Caco-2 (cell line): ENCODE results near the gene GUK1. TPM values are rescaled to one million over a fixed set of nuclear protein-coding genes. Genes with fewer than 3 reads are reported as not detected.

Experiments used
- BruUV-seq: library from RNA; stranded (reverse); fragments of 400-500 nt; replicated peaks from 2 replicates; lab custom pipeline; 2021; lab: Mats Ljungman, UMichigan
- CTCF ChIA-PET: fragments of 300-600 bp; sonication (Branson Sonifier 250); formaldehyde crosslinking; loops from one replicate; lab custom pipeline; 2022; ENCODE audit warnings: antibody characterized with exemption; lab: Charles Lee
- POLR2A ChIA-PET: fragments of 300-600 bp; sonication (Branson Sonifier 250); formaldehyde crosslinking; loops from one replicate; lab custom pipeline; 2022; ENCODE audit warnings: antibody characterized with exemption; lab: Charles Lee
- DNase-seq, 2 experiments: peaks; one replicate each; pipeline versions ENCODE4 v3.0.0 to v3.0.0-alpha.2; 2020 to 2022
- H3K27me3 ChIP-seq: replicated peaks from 2 replicates; pipeline ENCODE4 v1.6.0; 2011; ENCODE audit warnings: low read length; ENCODE audit not compliant: control insufficient read depth, insufficient read depth
- H3K36me3 ChIP-seq: 2 replicates; pipeline ENCODE4 v1.5.1; 2011; ENCODE audit warnings: low read length; ENCODE audit not compliant: control insufficient read depth, insufficient read depth
- H3K4me1 ChIP-seq: fragments of 250-450 bp; sonication (Bioruptor Pico); 2 replicates; pipeline ENCODE4 v1.5.1; 2020; ENCODE audit warnings: mild to moderate bottlenecking
- H3K4me3 ChIP-seq: 2 replicates; pipeline ENCODE4 v1.5.1; 2011; ENCODE audit warnings: low read depth, mild to moderate bottlenecking, control low read depth, low read length
- H3K9me3 ChIP-seq: fragments of 250-450 bp; sonication (Bioruptor Pico); 2 replicates; pipeline ENCODE4 v1.5.1; 2020; ENCODE audit warnings: mild to moderate bottlenecking, moderate library complexity
- H3K27ac Mint-ChIP-seq: one replicate; pipeline ENCODE4 v1.8.0; 2022; ENCODE audit warnings: mixed read lengths; ENCODE audit not compliant: unreplicated experiment
- H3K27me3 Mint-ChIP-seq: one replicate; pipeline ENCODE4 v1.8.0; 2022; ENCODE audit warnings: mixed read lengths; ENCODE audit not compliant: insufficient read depth, unreplicated experiment
- H3K36me3 Mint-ChIP-seq: one replicate; pipeline ENCODE4 v1.8.0; 2022; ENCODE audit warnings: mild to moderate bottlenecking, mixed read lengths; ENCODE audit not compliant: insufficient read depth, unreplicated experiment
- H3K4me1 Mint-ChIP-seq: one replicate; pipeline ENCODE4 v1.8.0; 2022; ENCODE audit warnings: low read depth, mixed read lengths; ENCODE audit not compliant: unreplicated experiment
- H3K4me3 Mint-ChIP-seq: one replicate; pipeline ENCODE4 v1.8.0; 2022; ENCODE audit warnings: mild to moderate bottlenecking, moderate library complexity, mixed read lengths; ENCODE audit not compliant: unreplicated experiment
- H3K9me3 Mint-ChIP-seq: one replicate; pipeline ENCODE4 v1.8.0; 2022; ENCODE audit warnings: mixed read lengths; ENCODE audit not compliant: unreplicated experiment
- intact Hi-C: fragments of 100-400 bp; cut with micrococcal nuclease; formaldehyde crosslinking; loops from one replicate; pipeline ENCODE4 v1.10.0; 2022; ENCODE audit not compliant: unreplicated experiment
- total RNA-seq: library from RNA; stranded (reverse); gene quantifications from 2 replicates; pipeline ENCODE4 v1.2.3, GENCODE V29; 2022
- TF ChIP-seq, protein P1 (sequence below), 2 experiments: fragments of 200-600 bp in 1 of 2; IDR thresholded peaks; 1 replicate in 1 of 2; 2 replicates in 1 of 2; pipeline versions ENCODE4 v1.5.1 to v1.8.0; 2011 to 2022; ENCODE audit warnings: antibody characterized with exemption in 1 of 2, control low read depth in 1 of 2, inconsistent platforms in 1 of 2, low read depth in 1 of 2, low read length in 1 of 2, mild to moderate bottlenecking in 1 of 2, moderate library complexity in 1 of 2; ENCODE audit not compliant: insufficient read depth in 1 of 2, severe bottlenecking in 1 of 2, unreplicated experiment in 1 of 2

GUK1 gene
- total RNA-seq, 1 experiment from 2014 or later, result 73.6 TPM

- DNase-seq, result peak in 1 of 2 experiments; percentile 30
- Mint-ChIP-seq H3K27me3 (no peaks in the 10 kb centered on the region), H3K27ac (no peak overlapping the region), H3K4me3 (no peak overlapping the region), H3K4me1 (no peaks in the 10 kb centered on the region), H3K36me3 (peaks cover 7% of the 10 kb centered on the region), H3K9me3 (no peaks in the 10 kb centered on the region)
- ChIA-PET CTCF (no interaction called here), POLR2A (interaction anchor here (0.5 kb wide), 1 partner anchor 17 kb away, joined by 8 read pairs; the partner anchor contains the start of gene IBA57)
- TF ChIP-seq, protein P1, sequence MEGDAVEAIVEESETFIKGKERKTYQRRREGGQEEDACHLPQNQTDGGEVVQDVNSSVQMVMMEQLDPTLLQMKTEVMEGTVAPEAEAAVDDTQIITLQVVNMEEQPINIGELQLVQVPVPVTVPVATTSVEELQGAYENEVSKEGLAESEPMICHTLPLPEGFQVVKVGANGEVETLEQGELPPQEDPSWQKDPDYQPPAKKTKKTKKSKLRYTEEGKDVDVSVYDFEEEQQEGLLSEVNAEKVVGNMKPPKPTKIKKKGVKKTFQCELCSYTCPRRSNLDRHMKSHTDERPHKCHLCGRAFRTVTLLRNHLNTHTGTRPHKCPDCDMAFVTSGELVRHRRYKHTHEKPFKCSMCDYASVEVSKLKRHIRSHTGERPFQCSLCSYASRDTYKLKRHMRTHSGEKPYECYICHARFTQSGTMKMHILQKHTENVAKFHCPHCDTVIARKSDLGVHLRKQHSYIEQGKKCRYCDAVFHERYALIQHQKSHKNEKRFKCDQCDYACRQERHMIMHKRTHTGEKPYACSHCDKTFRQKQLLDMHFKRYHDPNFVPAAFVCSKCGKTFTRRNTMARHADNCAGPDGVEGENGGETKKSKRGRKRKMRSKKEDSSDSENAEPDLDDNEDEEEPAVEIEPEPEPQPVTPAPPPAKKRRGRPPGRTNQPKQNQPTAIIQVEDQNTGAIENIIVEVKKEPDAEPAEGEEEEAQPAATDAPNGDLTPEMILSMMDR (IDR thresholded peaks at IDR 0.05; ENCODE audit: insufficient read depth in 1 of 2, low read depth in 1 of 2, low read length in 1 of 2, severe bottlenecking in 1 of 2, unreplicated experiment in 1 of 2), result no peak
- BruUV-seq, result no TSS peak
- no peaks in the 10 kb centered on the region for H3K9me3 ChIP-seq
- peaks cover 6% of the 10 kb centered on the region; the same call in 1 of the 2 replicates for H3K4me1 ChIP-seq
- H3K4me3 ChIP-seq, result no peak overlapping the region
- H3K27me3 ChIP-seq, result no peaks in the 10 kb centered on the region
- H3K36me3 ChIP-seq, result peaks cover 2% of the 10 kb centered on the region
- intact Hi-C loops, result no loop called here
Measured at GRCh38 chr1:228148935-228149405, 8.9 kb downstream of the GUK1 start.

GRCh38 chr1:228149406-228150119 lies 9.5 kb downstream of the GUK1 start, which contains the start of gene GJC2:
Gene GJC2 (plus strand): TSS chr1:228149930. CDS start chr1:228157759, 7,829 bp downstream.
- CTCF ChIA-PET, result interaction anchor here (0.7 kb wide), 1 partner anchor 150 kb away, joined by 5 read pairs; no protein-coding TSS in a partner anchor

DNA sequence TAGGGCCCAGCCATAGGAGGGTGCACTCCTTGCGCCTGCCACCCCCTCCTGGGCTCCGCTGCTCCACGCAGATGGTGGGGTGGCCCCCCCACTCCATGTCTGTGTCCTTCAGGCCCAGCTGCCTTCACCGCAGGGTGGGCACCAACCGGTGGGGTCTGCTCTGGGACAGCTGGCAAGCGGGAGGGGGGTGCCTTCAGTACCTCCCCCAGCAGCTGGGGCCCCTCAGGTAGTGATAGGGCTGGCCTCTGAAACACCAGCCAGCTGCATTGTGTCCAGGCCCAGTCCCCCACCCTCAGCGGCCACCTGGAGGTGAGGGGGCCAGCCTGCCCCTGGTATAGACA lies 10.0 kb downstream of the GUK1 start:
- Mint-ChIP-seq H3K27me3 (no peaks in the 10 kb centered on the region), H3K4me3 (no peak overlapping the region), H3K27ac (no peak overlapping the region), H3K4me1 (no peaks in the 10 kb centered on the region), H3K36me3 (peaks cover 7% of the 10 kb centered on the region), H3K9me3 (no peaks in the 10 kb centered on the region)
- intact Hi-C loops, result no loop called here
- peak in 1 of 2 experiments; percentile 34 for DNase-seq
- Histone ChIP-seq H3K4me1 (peaks cover 6% of the 10 kb centered on the region; the same call in 1 of the 2 replicates), H3K27me3 (no peaks in the 10 kb centered on the region), H3K9me3 (no peaks in the 10 kb centered on the region), H3K4me3 (no peak overlapping the region), H3K36me3 (peaks cover 2% of the 10 kb centered on the region)
- ChIA-PET CTCF (interaction anchor here (0.7 kb wide), 1 partner anchor 150 kb away, joined by 5 read pairs; no protein-coding TSS in a partner anchor), POLR2A (no interaction called here)
- TF ChIP-seq, protein P1 (IDR thresholded peaks at IDR 0.05; ENCODE audit: insufficient read depth in 1 of 2, low read depth in 1 of 2, low read length in 1 of 2, severe bottlenecking in 1 of 2, unreplicated experiment in 1 of 2), result no peak
- BruUV-seq, result no TSS peak

More at GRCh38 chr1:228149406-228150119, 9.5 kb downstream of the GUK1 start, which contains the start of gene GJC2:
- H3K36me3 ChIP-seq, result peaks cover 2% of the 10 kb centered on the region
- peaks cover 6% of the 10 kb centered on the region; the same call in 1 of the 2 replicates for H3K4me1 ChIP-seq
- Mint-ChIP-seq H3K27me3 (no peaks in the 10 kb centered on the region), H3K36me3 (peaks cover 7% of the 10 kb centered on the region), H3K9me3 (no peaks in the 10 kb centered on the region), H3K27ac (no peak within 1 kb of the TSS), H3K4me1 (no peaks in the 10 kb centered on the region), H3K4me3 (no peak within 1 kb of the TSS)
- H3K4me3 ChIP-seq, result no peak within 1 kb of the TSS
- H3K27me3 ChIP-seq, result no peaks in the 10 kb centered on the region
- BruUV-seq, result no TSS peak
- DNase-seq, result peak in 1 of 2 experiments; percentile 44
- intact Hi-C loops, result no loop called here
- TF ChIP-seq, protein P1 (IDR thresholded peaks at IDR 0.05; ENCODE audit: insufficient read depth in 1 of 2, low read depth in 1 of 2, low read length in 1 of 2, severe bottlenecking in 1 of 2, unreplicated experiment in 1 of 2), result no peak
- POLR2A ChIA-PET, result interaction anchor here (0.5 kb wide), 1 partner anchor 16 kb away, joined by 8 read pairs; the partner anchor contains the start of gene IBA57
- H3K9me3 ChIP-seq, result no peaks in the 10 kb centered on the region
